Fibroblast of the aortic adventitia (primary cell): ENCODE measurements around the gene KDM5B. TPM values are rescaled to one million over a fixed set of nuclear protein-coding genes. Genes with fewer than 3 reads are reported as not detected.
"Not testable (repeated sequence)": the region's sequence is repeated elsewhere in the genome, so short reads cannot be mapped to it uniquely, and the experiment has no call there.

Experiments
- DNase-seq: peaks from one replicate; pipeline ENCODE4 v3.0.0-alpha.2; 2010; ENCODE audit warnings: low read depth
- H3K4me3 ChIP-seq: 2 replicates; pipeline ENCODE4 v1.5.1; 2011; ENCODE audit warnings: low read depth, mild to moderate bottlenecking, control low read depth, low read length, moderate library complexity
- total RNA-seq: library from RNA; depleted of rRNA; stranded (reverse); fragments of >200 nt; gene quantifications from 2 replicates; pipeline ENCODE4 v1.2.3, GENCODE V29; 2012; ENCODE audit warnings: low replicate concordance
- TF ChIP-seq, protein P1 (sequence below): IDR thresholded peaks from 2 replicates; pipeline ENCODE4 v1.5.1; 2011; ENCODE audit warnings: mild to moderate bottlenecking, low read length, control low read depth, inconsistent platforms; ENCODE audit not compliant: insufficient read depth

Gene KDM5B
- total RNA-seq, 1 donor: 56.4 TPM

DNA sequence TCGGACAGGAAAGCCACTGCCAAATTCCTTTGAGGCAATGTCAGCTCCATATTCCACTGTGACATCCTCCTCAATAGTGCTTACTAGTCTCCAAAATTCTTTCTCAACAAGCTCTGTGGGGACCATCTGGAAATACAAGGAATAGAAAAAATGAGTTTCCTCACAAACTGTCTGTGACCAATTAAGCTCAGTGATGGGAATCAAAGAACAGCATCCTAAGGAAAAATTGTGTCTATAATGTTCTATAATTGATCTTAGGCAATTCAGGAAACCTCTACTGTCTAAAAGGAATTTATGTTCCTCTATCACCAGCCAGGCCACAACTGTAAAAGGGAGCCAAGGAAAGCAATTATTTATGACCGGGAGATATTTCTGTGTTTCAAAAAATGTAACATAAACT lies 51.8 kb downstream of the KDM5B start:
- no peak overlapping the region for H3K4me3 ChIP-seq

DNA sequence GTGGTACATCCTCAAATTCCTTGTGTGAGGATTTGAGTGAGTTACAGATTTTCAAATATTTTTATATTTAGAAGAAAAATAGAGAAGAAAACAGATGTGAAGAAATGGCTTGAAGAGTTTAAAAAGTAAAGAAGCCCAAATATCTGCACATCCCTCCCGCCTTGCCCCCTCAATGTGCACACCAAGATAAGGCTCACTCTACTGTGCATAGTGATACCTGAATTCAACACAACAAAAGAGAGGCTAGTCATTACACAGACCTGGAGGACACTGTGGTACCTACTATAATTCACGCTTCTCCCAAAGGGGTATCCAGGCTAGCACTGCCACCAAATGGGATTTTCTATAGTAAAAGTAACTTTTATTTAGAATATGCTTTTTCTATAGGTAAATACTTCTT lies 53.9 kb downstream of the KDM5B start:
- TF ChIP-seq, protein P1, sequence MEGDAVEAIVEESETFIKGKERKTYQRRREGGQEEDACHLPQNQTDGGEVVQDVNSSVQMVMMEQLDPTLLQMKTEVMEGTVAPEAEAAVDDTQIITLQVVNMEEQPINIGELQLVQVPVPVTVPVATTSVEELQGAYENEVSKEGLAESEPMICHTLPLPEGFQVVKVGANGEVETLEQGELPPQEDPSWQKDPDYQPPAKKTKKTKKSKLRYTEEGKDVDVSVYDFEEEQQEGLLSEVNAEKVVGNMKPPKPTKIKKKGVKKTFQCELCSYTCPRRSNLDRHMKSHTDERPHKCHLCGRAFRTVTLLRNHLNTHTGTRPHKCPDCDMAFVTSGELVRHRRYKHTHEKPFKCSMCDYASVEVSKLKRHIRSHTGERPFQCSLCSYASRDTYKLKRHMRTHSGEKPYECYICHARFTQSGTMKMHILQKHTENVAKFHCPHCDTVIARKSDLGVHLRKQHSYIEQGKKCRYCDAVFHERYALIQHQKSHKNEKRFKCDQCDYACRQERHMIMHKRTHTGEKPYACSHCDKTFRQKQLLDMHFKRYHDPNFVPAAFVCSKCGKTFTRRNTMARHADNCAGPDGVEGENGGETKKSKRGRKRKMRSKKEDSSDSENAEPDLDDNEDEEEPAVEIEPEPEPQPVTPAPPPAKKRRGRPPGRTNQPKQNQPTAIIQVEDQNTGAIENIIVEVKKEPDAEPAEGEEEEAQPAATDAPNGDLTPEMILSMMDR: no peak
- no peak for DNase-seq
- no peak overlapping the region for H3K4me3 ChIP-seq

More for the DNA sequence above, 51.8 kb downstream of the KDM5B start:
- DNase-seq: no peak
- TF ChIP-seq, protein P1: no peak

GRCh38 chr1:202752774-202753173 lies 55.4 kb downstream of the KDM5B start:
- TF ChIP-seq, protein P1: no peak
- no peak overlapping the region for H3K4me3 ChIP-seq
- DNase-seq: no peak

- DNase-seq: no peak
- H3K4me3 ChIP-seq: no peak overlapping the region
- TF ChIP-seq, protein P1: no peak
These were observed 57.5 kb downstream of the KDM5B start for GRCh38 chr1:202750761-202751160.

- H3K4me3 ChIP-seq: no peak overlapping the region
- DNase-seq: no peak
- TF ChIP-seq, protein P1: no peak
These were observed 58.2 kb downstream of the KDM5B start for GRCh38 chr1:202750024-202750423.

DNA sequence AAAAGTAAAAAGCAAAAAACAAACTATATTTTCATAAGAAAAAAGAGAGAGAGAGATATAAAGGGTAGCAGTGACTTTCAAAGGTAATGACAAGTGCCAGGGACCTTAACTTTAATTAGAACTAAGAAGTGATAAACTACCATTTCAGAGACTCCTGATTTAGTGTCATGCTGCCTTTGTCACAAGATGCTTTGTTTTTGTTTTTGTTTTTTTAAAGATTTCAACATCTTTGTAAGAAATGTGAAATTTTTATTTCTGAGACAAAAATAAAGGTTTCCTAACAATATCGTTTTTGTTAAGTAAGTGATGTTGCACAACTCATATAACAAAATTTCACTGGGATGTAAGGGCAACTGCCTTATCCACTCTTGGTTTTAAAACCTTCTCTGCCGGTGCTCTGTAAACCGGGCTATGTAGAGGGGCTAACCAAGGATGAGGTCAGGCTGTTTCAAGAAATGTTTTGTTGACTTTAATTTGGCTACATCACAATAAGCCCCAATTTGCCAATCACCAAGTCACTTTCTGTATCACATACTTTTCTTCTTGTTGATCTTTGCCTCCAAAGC lies 62.8 kb downstream of the KDM5B start:
- no peak for DNase-seq
- H3K4me3 ChIP-seq: no peak overlapping the region
- TF ChIP-seq, protein P1: no peak

- not testable (repeated sequence) for DNase-seq, H3K4me3 ChIP-seq
These were observed 63.5 kb downstream of the KDM5B start for GRCh38 chr1:202744770-202745169.
